Forelimb muscle (tissue), 1 donor: ENCODE results near the gene TUFM. TPM values are rescaled to one million over a fixed set of nuclear protein-coding genes. Genes with fewer than 3 reads are reported as not detected.
"Not testable (repeated sequence)": the region's sequence is repeated elsewhere in the genome, so short reads cannot be mapped to it uniquely, and the experiment has no call there.

ENCODE experiments used
- DNase-seq: peaks from one replicate; pipeline ENCODE4 v3.0.0-alpha.2; 2013; ENCODE audit warnings: low read depth
- polyA plus RNA-seq: library from polyadenylated mRNA; unstranded; fragments of 120-200 nt; gene quantifications from one replicate; pipeline ENCODE4 v1.2.1, GENCODE V29; 2013; ENCODE audit not compliant: insufficient read length

Gene TUFM
- polyA plus RNA-seq, 1 donor = 145 TPM

- DNase-seq = no peak
Observed at GRCh38 chr16:28839004-28839639, 7.0 kb downstream of the TUFM start.

GRCh38 chr16:28838558-28838918 lies 7.6 kb downstream of the TUFM start:
- DNase-seq = no peak

GRCh38 chr16:28837672-28838557 lies 8.2 kb downstream of the TUFM start:
- no peak for DNase-seq

- no peak for DNase-seq
Observed at GRCh38 chr16:28836761-28837064, 9.4 kb downstream of the TUFM start.

- no peak for DNase-seq
Observed at GRCh38 chr16:28835864-28836760, 10.0 kb downstream of the TUFM start.

- no peak for DNase-seq
Observed at GRCh38 chr16:28834873-28835863, 11.0 kb downstream of the TUFM start.

- no peak for DNase-seq
Observed at GRCh38 chr16:28834349-28834748, 11.8 kb downstream of the TUFM start.

GRCh38 chr16:28830531-28830930 lies 15.6 kb downstream of the TUFM start:
- no peak for DNase-seq

GRCh38 chr16:28829747-28830146 lies 16.4 kb downstream of the TUFM start:
- DNase-seq = no peak

- no peak for DNase-seq
Observed at GRCh38 chr16:28826141-28826540, 20.0 kb downstream of the TUFM start.

GRCh38 chr16:28824717-28824973 lies 21.5 kb downstream of the TUFM start:
- DNase-seq = no peak

GRCh38 chr16:28823873-28824716 lies 22.1 kb downstream of the TUFM start:
- DNase-seq = peak; percentile 87

GRCh38 chr16:28823291-28823872 lies 22.8 kb downstream of the TUFM start:
- DNase-seq = no peak

- DNase-seq = peak; percentile 86
Observed at GRCh38 chr16:28822520-28823290, 23.4 kb downstream of the TUFM start, which contains the start of gene ATXN2L. Gene ATXN2L (plus strand): TSS chr16:28822999. CDS start chr16:28823260, 261 bp downstream.

- no peak for DNase-seq
Observed at GRCh38 chr16:28821874-28822519, 24.2 kb downstream of the TUFM start.

- DNase-seq = not testable (repeated sequence)
Observed at GRCh38 chr16:28820546-28820945, 25.6 kb downstream of the TUFM start.

GRCh38 chr16:28820016-28820415 lies 26.1 kb downstream of the TUFM start:
- DNase-seq = no peak

- not testable (repeated sequence) for DNase-seq
Observed at GRCh38 chr16:28807445-28808120, 38.6 kb downstream of the TUFM start.
